Sigmoid colon (tissue), 4 donors: Measurements from ENCODE around the gene MAD2L2.

Source experiments
- EP300 ChIP-seq, 4 donors: sonication (generic); formaldehyde crosslinking; IDR thresholded peaks; one replicate each; pipeline ENCODE4 v1.6.1; 2017; ENCODE audit warnings: antibody characterized with exemption in 4 of 4
- POLR2AphosphoS5 ChIP-seq, 4 donors: sonication (generic); formaldehyde crosslinking; IDR thresholded peaks; one replicate each; pipeline ENCODE4 v1.6.1; 2017; ENCODE audit warnings: antibody characterized with exemption in 4 of 4
- TF ChIP-seq, protein P1 (sequence below), 4 experiments: fragments of 450-650 bp in 3 of 4; fragments of 200-600 bp in 1 of 4; IDR thresholded peaks; one replicate each; pipeline ENCODE4 v1.5.1; 2016 to 2019; ENCODE audit warnings: antibody characterized with exemption in 4 of 4, mild to moderate bottlenecking in 3 of 4, moderate library complexity in 2 of 4

DNA sequence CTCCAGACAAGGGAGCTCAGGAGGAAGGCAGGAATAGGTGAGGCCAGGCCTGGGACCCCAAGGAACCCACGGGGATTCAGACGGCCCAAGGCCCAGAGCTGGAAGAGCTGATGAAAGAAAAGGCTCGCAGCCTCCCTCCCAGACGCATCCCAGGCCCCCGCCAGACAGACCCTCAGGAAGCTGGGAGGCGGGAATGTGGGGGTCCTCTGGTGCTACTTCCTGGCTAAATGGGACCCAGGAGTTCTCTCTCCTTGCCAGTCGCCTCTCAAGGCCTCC lies 27.1 kb downstream of the MAD2L2 start:
- TF ChIP-seq EP300 (IDR thresholded peaks at IDR 0.05) (no peak), POLR2AphosphoS5 (IDR thresholded peaks at IDR 0.05) (no peak)
- TF ChIP-seq, protein P1, sequence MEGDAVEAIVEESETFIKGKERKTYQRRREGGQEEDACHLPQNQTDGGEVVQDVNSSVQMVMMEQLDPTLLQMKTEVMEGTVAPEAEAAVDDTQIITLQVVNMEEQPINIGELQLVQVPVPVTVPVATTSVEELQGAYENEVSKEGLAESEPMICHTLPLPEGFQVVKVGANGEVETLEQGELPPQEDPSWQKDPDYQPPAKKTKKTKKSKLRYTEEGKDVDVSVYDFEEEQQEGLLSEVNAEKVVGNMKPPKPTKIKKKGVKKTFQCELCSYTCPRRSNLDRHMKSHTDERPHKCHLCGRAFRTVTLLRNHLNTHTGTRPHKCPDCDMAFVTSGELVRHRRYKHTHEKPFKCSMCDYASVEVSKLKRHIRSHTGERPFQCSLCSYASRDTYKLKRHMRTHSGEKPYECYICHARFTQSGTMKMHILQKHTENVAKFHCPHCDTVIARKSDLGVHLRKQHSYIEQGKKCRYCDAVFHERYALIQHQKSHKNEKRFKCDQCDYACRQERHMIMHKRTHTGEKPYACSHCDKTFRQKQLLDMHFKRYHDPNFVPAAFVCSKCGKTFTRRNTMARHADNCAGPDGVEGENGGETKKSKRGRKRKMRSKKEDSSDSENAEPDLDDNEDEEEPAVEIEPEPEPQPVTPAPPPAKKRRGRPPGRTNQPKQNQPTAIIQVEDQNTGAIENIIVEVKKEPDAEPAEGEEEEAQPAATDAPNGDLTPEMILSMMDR (IDR thresholded peaks at IDR 0.05), result no peak
